Caco-2 (cell line): ENCODE results near the gene GOLGA2. TPM values are rescaled to one million over a fixed set of nuclear protein-coding genes. Genes with fewer than 3 reads are reported as not detected.

Experiments used
- BruUV-seq: library from RNA; stranded (reverse); fragments of 400-500 nt; replicated peaks from 2 replicates; lab custom pipeline; 2021; lab: Mats Ljungman, UMichigan
- CTCF ChIA-PET: fragments of 300-600 bp; sonication (Branson Sonifier 250); formaldehyde crosslinking; loops from one replicate; lab custom pipeline; 2022; ENCODE audit warnings: antibody characterized with exemption; lab: Charles Lee
- POLR2A ChIA-PET: fragments of 300-600 bp; sonication (Branson Sonifier 250); formaldehyde crosslinking; loops from one replicate; lab custom pipeline; 2022; ENCODE audit warnings: antibody characterized with exemption; lab: Charles Lee
- DNase-seq, 2 experiments: peaks; one replicate each; pipeline versions ENCODE4 v3.0.0 to v3.0.0-alpha.2; 2020 to 2022
- H3K27me3 ChIP-seq: replicated peaks from 2 replicates; pipeline ENCODE4 v1.6.0; 2011; ENCODE audit warnings: low read length; ENCODE audit not compliant: control insufficient read depth, insufficient read depth
- H3K36me3 ChIP-seq: 2 replicates; pipeline ENCODE4 v1.5.1; 2011; ENCODE audit warnings: low read length; ENCODE audit not compliant: control insufficient read depth, insufficient read depth
- H3K4me1 ChIP-seq: fragments of 250-450 bp; sonication (Bioruptor Pico); 2 replicates; pipeline ENCODE4 v1.5.1; 2020; ENCODE audit warnings: mild to moderate bottlenecking
- H3K4me3 ChIP-seq: 2 replicates; pipeline ENCODE4 v1.5.1; 2011; ENCODE audit warnings: low read depth, mild to moderate bottlenecking, control low read depth, low read length
- H3K9me3 ChIP-seq: fragments of 250-450 bp; sonication (Bioruptor Pico); 2 replicates; pipeline ENCODE4 v1.5.1; 2020; ENCODE audit warnings: mild to moderate bottlenecking, moderate library complexity
- H3K27ac Mint-ChIP-seq: one replicate; pipeline ENCODE4 v1.8.0; 2022; ENCODE audit warnings: mixed read lengths; ENCODE audit not compliant: unreplicated experiment
- H3K27me3 Mint-ChIP-seq: one replicate; pipeline ENCODE4 v1.8.0; 2022; ENCODE audit warnings: mixed read lengths; ENCODE audit not compliant: insufficient read depth, unreplicated experiment
- H3K36me3 Mint-ChIP-seq: one replicate; pipeline ENCODE4 v1.8.0; 2022; ENCODE audit warnings: mild to moderate bottlenecking, mixed read lengths; ENCODE audit not compliant: insufficient read depth, unreplicated experiment
- H3K4me1 Mint-ChIP-seq: one replicate; pipeline ENCODE4 v1.8.0; 2022; ENCODE audit warnings: low read depth, mixed read lengths; ENCODE audit not compliant: unreplicated experiment
- H3K4me3 Mint-ChIP-seq: one replicate; pipeline ENCODE4 v1.8.0; 2022; ENCODE audit warnings: mild to moderate bottlenecking, moderate library complexity, mixed read lengths; ENCODE audit not compliant: unreplicated experiment
- H3K9me3 Mint-ChIP-seq: one replicate; pipeline ENCODE4 v1.8.0; 2022; ENCODE audit warnings: mixed read lengths; ENCODE audit not compliant: unreplicated experiment
- CTCF ChIP-seq, 2 experiments: fragments of 200-600 bp in 1 of 2; IDR thresholded peaks; 1 replicate in 1 of 2; 2 replicates in 1 of 2; pipeline versions ENCODE4 v1.5.1 to v1.8.0; 2011 to 2022; ENCODE audit warnings: antibody characterized with exemption in 1 of 2, control low read depth in 1 of 2, inconsistent platforms in 1 of 2, low read depth in 1 of 2, low read length in 1 of 2, mild to moderate bottlenecking in 1 of 2, moderate library complexity in 1 of 2; ENCODE audit not compliant: insufficient read depth in 1 of 2, severe bottlenecking in 1 of 2, unreplicated experiment in 1 of 2
- intact Hi-C: fragments of 100-400 bp; cut with micrococcal nuclease; formaldehyde crosslinking; loops from one replicate; pipeline ENCODE4 v1.10.0; 2022; ENCODE audit not compliant: unreplicated experiment
- microRNA-seq: library from miRNA; unstranded; fragments of <30 nt; microRNA quantifications from one replicate; pipeline ENCODE4 v1.2.0, GENCODE V29; 2022
- total RNA-seq: library from RNA; stranded (reverse); gene quantifications from 2 replicates; pipeline ENCODE4 v1.2.3, GENCODE V29; 2022

Gene GOLGA2
- total RNA-seq, 1 experiment from 2014 or later, result 97.7 TPM

- no peak overlapping the region for H3K4me3 ChIP-seq
- no peak for TF ChIP-seq CTCF (IDR thresholded peaks at IDR 0.05; ENCODE audit: insufficient read depth in 1 of 2, low read depth in 1 of 2, low read length in 1 of 2, severe bottlenecking in 1 of 2, unreplicated experiment in 1 of 2)
- peaks cover 6% of the 10 kb centered on the region for H3K36me3 Mint-ChIP-seq
- no peak overlapping the region for H3K27ac Mint-ChIP-seq
- intact Hi-C loops, result no loop called here
- H3K27me3 Mint-ChIP-seq, result peaks cover 5% of the 10 kb centered on the region
- H3K4me1 Mint-ChIP-seq, result peaks cover 19% of the 10 kb centered on the region
- ChIA-PET POLR2A (interaction anchor here (0.6 kb wide), 1 partner anchor 1436 kb away, joined by 3 read pairs; no protein-coding TSS in a partner anchor), CTCF (interaction anchor here (0.5 to 0.9 kb wide), 3 partner anchors 12 to 209 kb away, joined by 3 to 6 read pairs (median 5); no protein-coding TSS in a partner anchor)
- peaks cover 7% of the 10 kb centered on the region; the same call in 1 of the 2 replicates for H3K4me1 ChIP-seq
- no peaks in the 10 kb centered on the region for H3K27me3 ChIP-seq
- peak in 1 of 2 experiments; percentile 28 for DNase-seq
- H3K36me3 ChIP-seq, result no peaks in the 10 kb centered on the region
- no peaks in the 10 kb centered on the region for H3K9me3 ChIP-seq
- H3K9me3 Mint-ChIP-seq, result no peaks in the 10 kb centered on the region
- H3K4me3 Mint-ChIP-seq, result no peak overlapping the region
- no TSS peak for BruUV-seq
Measured at GRCh38 chr9:128206484-128206883, 69.3 kb downstream of the GOLGA2 start.

Small RNA genes lying within 50 kb of the gene (microRNA-seq; reads per million reads assigned to microRNA genes)
- gene MIR199B (1.5 reads per million), gene MIR3154 (not detected)

Other genes with a start within 250 kb of the GOLGA2 start
- 8.5 and 8.6 TPM in 2 replicates for gene NAIF1, start 208.7 kb downstream of the GOLGA2 start, total RNA-seq
- gene SLC25A25, start 207.8 kb downstream of the GOLGA2 start, total RNA-seq, result 16.5 and 18.5 TPM in 2 replicates
- 114 and 123 TPM in 2 replicates for gene PTGES2, start 148.3 kb downstream of the GOLGA2 start, total RNA-seq
- gene LCN2, start 126.6 kb downstream of the GOLGA2 start, total RNA-seq, result not detected in 2 replicates
- gene BBLN, start 115.7 kb downstream of the GOLGA2 start, total RNA-seq, result 34.2 and 36.5 TPM in 2 replicates
- gene CIZ1, start 84.4 kb downstream of the GOLGA2 start, total RNA-seq, result 154 and 187 TPM in 2 replicates
- 3.9 and 5.2 TPM in 2 replicates for gene DNM1, start 72.6 kb downstream of the GOLGA2 start, total RNA-seq
- gene SWI5, start 269 bp upstream of the GOLGA2 start, total RNA-seq, result 18.0 and 19.8 TPM in 2 replicates
- 34.1 and 37.4 TPM in 2 replicates for gene TRUB2, start 46.4 kb upstream of the GOLGA2 start, total RNA-seq
- gene COQ4, start 46.8 kb upstream of the GOLGA2 start, total RNA-seq, result 48.9 and 49.5 TPM in 2 replicates
- 21.1 and 22.8 TPM in 2 replicates for gene SLC27A4, start 64.5 kb upstream of the GOLGA2 start, total RNA-seq
- 55.9 and 62.7 TPM in 2 replicates for gene URM1, start 95.4 kb upstream of the GOLGA2 start, total RNA-seq
- gene CERCAM, start 144.8 kb upstream of the GOLGA2 start, total RNA-seq, result 12.3 and 18.7 TPM in 2 replicates
- gene ODF2, start 180.0 kb upstream of the GOLGA2 start, total RNA-seq, result 34.6 and 34.9 TPM in 2 replicates
- 30.4 and 30.8 TPM in 2 replicates for gene GLE1, start 228.7 kb upstream of the GOLGA2 start, total RNA-seq